K562 (cell line): ENCODE results near the gene ASB10. TPM values are rescaled to one million over a fixed set of nuclear protein-coding genes. Genes with fewer than 3 reads are reported as not detected.

Source experiments
- ATAC-seq: fragments of 200-7000 bp; cut with Tn5 transposase; 3 replicates; pipeline ENCODE4 v1.9.1; 2020; ENCODE audit warnings: moderate library complexity
- BruUV-seq: library from RNA; stranded (reverse); fragments of 400-500 nt; replicated peaks from 2 replicates; lab custom pipeline; 2021; lab: Mats Ljungman, UMichigan
- CTCF ChIA-PET: fragments of 300-600 bp; formaldehyde crosslinking; extraction: SDS; loops from one replicate; lab custom pipeline; 2021; ENCODE audit warnings: low intra/inter-chr PET ratio; lab: Yijun Ruan, JAX
- POLR2A ChIA-PET: fragments of 300-600, 350-650 bp; sonication (Branson Sonifier 250); formaldehyde crosslinking; extraction: SDS; loops from one replicate; lab custom pipeline; 2021; ENCODE audit warnings: antibody characterized with exemption, inconsistent platforms; lab: Yijun Ruan, JAX
- DNase-seq, 4 experiments: peaks; one replicate each; pipeline versions ENCODE4 v3.0.0 to v3.0.0-alpha.2; 2011 to 2018; ENCODE audit warnings: low spot score in 3 of 4, mixed read lengths in 3 of 4; ENCODE audit errors: extremely low read depth in 1 of 4
- FAIRE-seq: peaks from 2 replicates; lab custom pipeline; 2011; peaks lifted over from hg19 to GRCh38; lab: Jason Lieb, UNC
- H2AFZ ChIP-seq: 2 replicates; pipeline ENCODE4 v1.6.0; 2011; ENCODE audit warnings: low read depth, low read length, control low read depth, inconsistent platforms
- H3K27ac ChIP-seq: fragments of 200-600 bp; 3 replicates; pipeline ENCODE4 v1.8.0; 2011; ENCODE audit warnings: low read depth, mild to moderate bottlenecking, control low read depth, inconsistent platforms, low read length, moderate library complexity, mixed read lengths; ENCODE audit errors: extremely low read depth
- H3K27me3 ChIP-seq, 2 experiments: fragments of 300-600 bp in 1 of 2; 2 replicates in 1 of 2; 3 replicates in 1 of 2; pipeline versions ENCODE4 v1.6.0 to v1.8.0; 2011; ENCODE audit warnings: inconsistent platforms in 2 of 2, low read length in 2 of 2, mild to moderate bottlenecking in 1 of 2, mixed read lengths in 1 of 2, moderate library complexity in 1 of 2; ENCODE audit not compliant: control insufficient read depth in 2 of 2, insufficient read depth in 2 of 2
- H3K36me3 ChIP-seq: fragments of 300-600 bp; 3 replicates; pipeline ENCODE4 v1.8.0; 2011; ENCODE audit warnings: mild to moderate bottlenecking, low read length, inconsistent platforms; ENCODE audit not compliant: control insufficient read depth, insufficient read depth
- H3K4me1 ChIP-seq, 2 experiments: fragments of 200-600 bp in 1 of 2; replicated peaks in 1 of 2; 2 replicates in 1 of 2; 3 replicates in 1 of 2; pipeline versions ENCODE4 v1.5.1 to v1.8.0; 2011; ENCODE audit warnings: inconsistent platforms in 2 of 2, low read length in 2 of 2, mild to moderate bottlenecking in 1 of 2, mixed read lengths in 1 of 2, moderate library complexity in 1 of 2; ENCODE audit not compliant: control insufficient read depth in 2 of 2, insufficient read depth in 2 of 2
- H3K4me2 ChIP-seq: 2 replicates; pipeline ENCODE4 v1.6.1; 2011; ENCODE audit warnings: low read length, control low read depth, inconsistent platforms, mixed read lengths; ENCODE audit not compliant: insufficient read depth
- H3K4me3 ChIP-seq: fragments of 200-600 bp; sonication (generic), shearing (Covaris generic); 2 replicates; pipeline ENCODE4 v1.5.1; 2016; ENCODE audit warnings: control low read depth, inconsistent platforms
- H3K79me2 ChIP-seq: fragments of 200-600 bp; 3 replicates; pipeline ENCODE4 v1.8.0; 2011; ENCODE audit warnings: low read length, inconsistent platforms; ENCODE audit not compliant: control insufficient read depth, insufficient read depth
- H3K9ac ChIP-seq, 2 experiments: 2 replicates each; pipeline versions ENCODE4 v1.6.0 to v1.6.1; 2011; ENCODE audit warnings: low read depth in 2 of 2, low read length in 2 of 2, control low read depth in 1 of 2, inconsistent platforms in 1 of 2, mild to moderate bottlenecking in 1 of 2, mixed read lengths in 1 of 2; ENCODE audit not compliant: insufficient read depth in 1 of 2
- H3K9me1 ChIP-seq: one replicate; pipeline ENCODE4 v1.6.0; 2011; ENCODE audit warnings: inconsistent platforms, mild to moderate bottlenecking, low read length, moderate library complexity; ENCODE audit not compliant: control insufficient read depth, insufficient read depth
- H3K9me3 ChIP-seq: replicated peaks from 2 replicates; pipeline ENCODE4 v1.5.1; 2011; ENCODE audit warnings: low read depth, low read length, inconsistent platforms; ENCODE audit not compliant: control insufficient read depth, insufficient read depth
- H4K20me1 ChIP-seq: replicated peaks from 2 replicates; pipeline ENCODE4 v1.6.1; 2011; ENCODE audit warnings: low read length, inconsistent platforms, mixed read lengths; ENCODE audit not compliant: control insufficient read depth, insufficient read depth
- CTCF ChIP-seq, 3 experiments: IDR thresholded peaks in 2 of 3; conservative IDR thresholded peaks in 1 of 3; 2 replicates each; pipeline ENCODE4 v1.5.1; 2011 to 2012; ENCODE audit warnings: low read length in 3 of 3, mild to moderate bottlenecking in 3 of 3, control low read depth in 2 of 3, improper control_type of control experiment in 1 of 3, inconsistent platforms in 1 of 3, low read depth in 1 of 3, mixed read lengths in 1 of 3, moderate library complexity in 1 of 3; ENCODE audit not compliant: insufficient read depth in 2 of 3
- ETS1 ChIP-seq: conservative IDR thresholded peaks from 2 replicates; pipeline ENCODE4 v1.6.1; 2011; ENCODE audit warnings: low read depth, mild to moderate bottlenecking, low read length; ENCODE audit not compliant: control insufficient read depth
- HNRNPL ChIP-seq: fragments of 200-400 bp; formaldehyde crosslinking; IDR thresholded peaks from 2 replicates; pipeline ENCODE4 v1.6.1; 2017; ENCODE audit warnings: low read depth, mild to moderate bottlenecking, low read length
- HNRNPLL ChIP-seq: fragments of 200-400 bp; formaldehyde crosslinking; IDR thresholded peaks from 2 replicates; pipeline ENCODE4 v1.6.1; 2017; ENCODE audit warnings: low read length, low read depth, mild to moderate bottlenecking; ENCODE audit not compliant: poor library complexity, severe bottlenecking
- MEIS2 ChIP-seq: fragments of 450-650 bp; IDR thresholded peaks from 2 replicates; pipeline ENCODE4 v1.6.1; 2014; ENCODE audit warnings: mild to moderate bottlenecking; ENCODE audit not compliant: partially characterized antibody
- MXI1 ChIP-seq: IDR thresholded peaks from 2 replicates; pipeline ENCODE4 v1.6.1; 2011; ENCODE audit warnings: low read depth, mild to moderate bottlenecking, improper control_type of control experiment, low read length
- NONO ChIP-seq, 2 experiments: fragments of 200-400 bp in 1 of 2; fragments of 450-650 bp in 1 of 2; formaldehyde crosslinking in 1 of 2; IDR thresholded peaks; 2 replicates each; pipeline ENCODE4 v1.6.1; 2017; ENCODE audit warnings: low read depth in 2 of 2, mild to moderate bottlenecking in 2 of 2, moderate library complexity in 2 of 2, low read length in 1 of 2
- ZBTB33 ChIP-seq: sonication (generic); formaldehyde crosslinking; IDR thresholded peaks from 2 replicates; pipeline ENCODE4 v1.8.1; 2023; ENCODE audit warnings: mild to moderate bottlenecking, missing genetic modification reagents
- ZNF444 ChIP-seq: fragments of 250-450 bp; sonication (Bioruptor Pico); IDR thresholded peaks from 2 replicates; pipeline ENCODE4 v1.4.0; 2020; ENCODE audit warnings: mild to moderate bottlenecking, moderate library complexity
- WGBS: fragments of 100-300 bp; shearing (Covaris generic); methylation state at CpG from one replicate; pipeline ENCODE4 v1.1.6; 2016; ENCODE audit warnings: low coverage, mixed read lengths; ENCODE audit not compliant: insufficient coverage; ENCODE audit errors: missing lambda C conversion rate; 5-methylcytosine and 5-hydroxymethylcytosine counted together
- in situ Hi-C: fragments of 300-500 bp; cut with MboI; formaldehyde crosslinking; loops from 4 replicates; pipeline ENCODE4 v1.15.0; 2018; ENCODE audit warnings: inconsistent platforms, mixed read lengths
- intact Hi-C: fragments of 100-400 bp; cut with micrococcal nuclease; formaldehyde crosslinking; loops from 2 replicates; pipeline ENCODE4 v1.14.2; 2022
- polyA plus RNA-seq, 8 experiments: library from polyadenylated mRNA; depleted of rRNA in 4 of 8; stranded (reverse) in 5 of 8; unstranded in 3 of 8; fragments of >200 nt; fragmentation: Nextera tagmentation in 2 of 8; fragmentation: Illumina TruSeq in 1 of 8; extraction: Ambion mirVana in 2 of 8; extraction: Trizol in 1 of 8; gene quantifications; 2 replicates each; pipeline versions ENCODE4 v1.2.1 to v1.2.3, GENCODE V29; 2011 to 2014; ENCODE audit warnings: inconsistent platforms in 1 of 8, missing spikeins in 1 of 8
- total RNA-seq, 7 experiments: library from RNA; depleted of rRNA in 6 of 7; stranded (reverse); fragments of >200 nt in 6 of 7; fragmentation: Illumina TruSeq in 2 of 7; extraction: Trizol in 2 of 7; gene quantifications; 2 replicates each; pipeline versions ENCODE4 v1.2.1 to v1.2.3, GENCODE V29; 2011 to 2021; ENCODE audit warnings: low replicate concordance in 1 of 7

Gene ASB10
- total and polyA plus RNA-seq, 9 of the 15 experiments (the other 6 are each of a cell fraction or from before 2014, with no cell fraction given) = not detected

DNA sequence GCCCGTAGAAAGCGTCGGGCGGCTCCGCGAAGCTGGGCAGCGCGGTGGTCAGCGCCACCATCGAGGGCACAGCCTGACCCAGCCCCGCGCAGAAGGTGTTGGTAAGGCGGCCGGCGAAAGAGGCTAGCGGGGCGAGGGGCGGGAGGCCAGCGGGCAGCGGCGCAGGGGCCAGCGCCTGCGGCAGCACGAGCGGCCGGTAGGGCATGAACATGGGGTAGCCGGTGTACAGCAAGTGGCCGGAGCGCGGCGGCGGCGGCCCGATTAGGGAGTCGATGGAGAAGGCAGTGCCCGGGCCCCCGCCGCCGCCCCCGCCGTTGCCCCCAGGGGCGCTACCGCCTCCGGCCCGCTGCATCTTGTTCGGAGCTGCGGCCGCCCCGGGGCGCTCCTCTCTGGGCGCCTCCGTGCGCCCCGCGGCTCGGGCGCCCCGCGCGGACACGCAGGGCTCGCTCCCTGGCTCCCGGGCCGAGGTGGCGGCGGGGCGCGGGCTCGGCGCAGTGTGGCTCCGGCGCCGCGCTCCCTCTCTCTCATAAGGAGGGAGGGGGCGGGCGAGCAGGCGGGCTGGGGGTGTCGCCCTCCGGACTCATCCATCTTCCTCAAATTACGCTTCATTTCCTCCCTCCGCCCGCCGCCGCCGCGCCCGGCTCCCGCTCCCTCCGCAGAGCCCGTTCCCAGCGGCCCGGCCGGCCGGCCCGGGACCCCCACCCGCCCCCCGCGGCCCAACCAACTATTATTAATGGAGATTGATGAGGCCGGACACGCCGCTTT is 19.7 kb downstream of the ASB10 start, which contains the start of gene GBX1:
Gene GBX1 (minus strand): TSS at position 498 of the 765 bp plus-strand sequence. CDS start 146 bp downstream, at position 352.
- H3K9me3 ChIP-seq = no peaks in the 10 kb centered on the region
- peak; percentile 29 to 71 (median 58) for DNase-seq
- WGBS = 24% methylated on average over 73 of the region's 101 CpGs
- ATAC-seq = peak; percentile 22
- H3K79me2 ChIP-seq = no peaks in the 10 kb centered on the region
- no peaks in the 10 kb centered on the region for H3K9me1 ChIP-seq
- H2AFZ ChIP-seq = peak within 1 kb of the TSS; percentile 74
- peak within 1 kb of the TSS; percentile 33 for H3K4me3 ChIP-seq
- TF ChIP-seq ZBTB33 (CRISPR knock-in tag) (peak; percentile 80; the same call in 1 of the 2 replicates), ZNF444 (no peak), HNRNPL (no peak), NONO (IDR thresholded peaks at IDR 0.05; ENCODE audit: low read depth in 2 of 2, low read length in 1 of 2) (0 out of 4 replicates have a peak, but pooled peaks of 1 of the 2 experiments have one; percentile 34), MEIS2 (peak; percentile 60), HNRNPLL (peak; percentile 17), CTCF (IDR thresholded peaks at IDR 0.05 in 2 of 3, conservative IDR thresholded peaks at IDR 0.05 in 1 of 3; ENCODE audit: insufficient read depth in 2 of 3, low read depth in 1 of 3, low read length in 3 of 3) (peak in 1 of 3 experiments; percentile 89; a peak in 2 of 6 replicates), MXI1 (no peak), ETS1 (0 out of 2 replicates have a peak, but pooled peaks have one; percentile 24)
- CTCF ChIA-PET = interaction anchor here (0.7 to 3.9 kb wide), 5 partner anchors 44 to 205 kb away, joined by 3 to 23 read pairs (median 5); no protein-coding TSS in a partner anchor
- intact Hi-C loops = loop anchor here (5.0 to 10.0 kb wide), 2 partner anchors 180 to 283 kb away; no protein-coding TSS in a partner anchor
- no TSS peak for BruUV-seq
- POLR2A ChIA-PET = interaction anchor here (0.5 to 1.3 kb wide), 3 partner anchors 14 to 280 kb away, joined by 3 to 6 read pairs (median 3); no protein-coding TSS in a partner anchor
- peak within 1 kb of the TSS; percentile 64 for H3K4me2 ChIP-seq
- H3K4me1 ChIP-seq = peaks cover 0 to 18% of the 10 kb centered on the region in 2 experiments; a peak in 4 of 5 replicates
- H3K27me3 ChIP-seq = peaks cover 50 to 52% of the 10 kb centered on the region in 2 experiments
- H4K20me1 ChIP-seq = no peaks in the 10 kb centered on the region
- FAIRE-seq = no peak
- no peak within 1 kb of the TSS for H3K27ac ChIP-seq
- peak within 1 kb of the TSS in 1 of 2 experiments; percentile 74; a peak in 2 of 4 replicates for H3K9ac ChIP-seq
- no peaks in the 10 kb centered on the region for H3K36me3 ChIP-seq
- in situ Hi-C loops = no loop called here
